ENCODE results near the gene CENPA.

GRCh38 chr2:26793518-26793917 lies 7.7 kb downstream of the CENPA start:
- TF ChIP-seq KLF15 (CRISPR knock-in tag; IDR thresholded peaks at IDR 0.05; ENCODE audit: borderline replicate concordance) (no peak), CTCF (CRISPR knock-in tag; IDR thresholded peaks at IDR 0.05) (no peak), CHD2 (IDR thresholded peaks at IDR 0.05; ENCODE audit: low read depth, low read length) (no peak), SIN3A (IDR thresholded peaks at IDR 0.05; ENCODE audit: borderline replicate concordance, low read depth, low read length) (no peak), ZNF292 (CRISPR knock-in tag; IDR thresholded peaks at IDR 0.05; ENCODE audit: borderline replicate concordance, low read depth) (no peak), TCF7 (IDR thresholded peaks at IDR 0.05; ENCODE audit: low read depth) (no peak), MEIS1 (CRISPR knock-in tag; IDR thresholded peaks at IDR 0.05; ENCODE audit: borderline replicate concordance) (no peak), SP2 (CRISPR knock-in tag; IDR thresholded peaks at IDR 0.05) (no peak), REST (IDR thresholded peaks at IDR 0.05; ENCODE audit: borderline replicate concordance in 1 of 2, low read depth in 1 of 2, low read length in 2 of 2) (no peak), CHD4 (IDR thresholded peaks at IDR 0.05; ENCODE audit: borderline replicate concordance, low read length) (no peak)
- TF ChIP-seq, protein P1, sequence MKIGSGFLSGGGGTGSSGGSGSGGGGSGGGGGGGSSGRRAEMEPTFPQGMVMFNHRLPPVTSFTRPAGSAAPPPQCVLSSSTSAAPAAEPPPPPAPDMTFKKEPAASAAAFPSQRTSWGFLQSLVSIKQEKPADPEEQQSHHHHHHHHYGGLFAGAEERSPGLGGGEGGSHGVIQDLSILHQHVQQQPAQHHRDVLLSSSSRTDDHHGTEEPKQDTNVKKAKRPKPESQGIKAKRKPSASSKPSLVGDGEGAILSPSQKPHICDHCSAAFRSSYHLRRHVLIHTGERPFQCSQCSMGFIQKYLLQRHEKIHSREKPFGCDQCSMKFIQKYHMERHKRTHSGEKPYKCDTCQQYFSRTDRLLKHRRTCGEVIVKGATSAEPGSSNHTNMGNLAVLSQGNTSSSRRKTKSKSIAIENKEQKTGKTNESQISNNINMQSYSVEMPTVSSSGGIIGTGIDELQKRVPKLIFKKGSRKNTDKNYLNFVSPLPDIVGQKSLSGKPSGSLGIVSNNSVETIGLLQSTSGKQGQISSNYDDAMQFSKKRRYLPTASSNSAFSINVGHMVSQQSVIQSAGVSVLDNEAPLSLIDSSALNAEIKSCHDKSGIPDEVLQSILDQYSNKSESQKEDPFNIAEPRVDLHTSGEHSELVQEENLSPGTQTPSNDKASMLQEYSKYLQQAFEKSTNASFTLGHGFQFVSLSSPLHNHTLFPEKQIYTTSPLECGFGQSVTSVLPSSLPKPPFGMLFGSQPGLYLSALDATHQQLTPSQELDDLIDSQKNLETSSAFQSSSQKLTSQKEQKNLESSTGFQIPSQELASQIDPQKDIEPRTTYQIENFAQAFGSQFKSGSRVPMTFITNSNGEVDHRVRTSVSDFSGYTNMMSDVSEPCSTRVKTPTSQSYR (CRISPR knock-in tag; IDR thresholded peaks at IDR 0.05; ENCODE audit: borderline replicate concordance), result no peak

Data from HepG2 (cell line).